GM23338 (cell line): ENCODE results near the gene PLEKHA7. TPM values are rescaled to one million over a fixed set of nuclear protein-coding genes. Genes with fewer than 3 reads are reported as not detected.

Experiments used
- ATAC-seq: fragments of 200-7000 bp; cut with Tn5 transposase; 3 replicates; pipeline ENCODE4 v1.9.1; 2020
- DNase-seq: peaks from one replicate; pipeline ENCODE4 v3.0.0-alpha.2; 2015; ENCODE audit warnings: low spot score
- H2AFZ ChIP-seq: fragments of 200-600 bp; sonication (generic); 2 replicates; pipeline ENCODE4 v1.8.0; 2016; ENCODE audit warnings: antibody characterized with exemption, mild to moderate bottlenecking, moderate library complexity
- H3F3A ChIP-seq: fragments of 200-600 bp; sonication (generic); replicated peaks from 2 replicates; pipeline ENCODE4 v1.8.0; 2017; ENCODE audit warnings: antibody characterized with exemption, mixed run types, low read depth
- H3K27ac ChIP-seq: fragments of 200-600 bp; sonication (generic); 2 replicates; pipeline ENCODE4 v1.6.1; 2016; ENCODE audit warnings: low read depth
- H3K27me3 ChIP-seq: fragments of 200-600 bp; sonication (generic); 2 replicates; pipeline ENCODE4 v1.8.0; 2016; ENCODE audit warnings: mild to moderate bottlenecking, mixed run types, moderate library complexity; ENCODE audit not compliant: insufficient read depth
- H3K36me3 ChIP-seq: fragments of 200-600 bp; sonication (generic); 2 replicates; pipeline ENCODE4 v1.8.0; 2016; ENCODE audit warnings: mild to moderate bottlenecking; ENCODE audit not compliant: insufficient read depth
- H3K4me1 ChIP-seq: fragments of 200-600 bp; sonication (generic); 2 replicates; pipeline ENCODE4 v1.8.0; 2016; ENCODE audit warnings: mild to moderate bottlenecking, moderate library complexity; ENCODE audit not compliant: insufficient read depth
- H3K4me2 ChIP-seq: fragments of 200-600 bp; sonication (generic); 2 replicates; pipeline ENCODE4 v1.7.1; 2017; ENCODE audit warnings: mixed run types
- H3K4me3 ChIP-seq: fragments of 200-600 bp; sonication (generic); 2 replicates; pipeline ENCODE4 v1.6.1; 2016; ENCODE audit warnings: mixed run types
- H3K79me2 ChIP-seq: fragments of 200-600 bp; sonication (generic); replicated peaks from 2 replicates; pipeline ENCODE4 v1.8.0; 2017; ENCODE audit warnings: mild to moderate bottlenecking; ENCODE audit not compliant: insufficient read depth
- H3K9me2 ChIP-seq: fragments of 200-600 bp; sonication (generic); 2 replicates; pipeline ENCODE4 v1.8.0; 2017; ENCODE audit not compliant: insufficient read depth
- H4K20me1 ChIP-seq: fragments of 200-600 bp; sonication (generic); replicated peaks from 2 replicates; pipeline ENCODE4 v1.8.0; 2017; ENCODE audit warnings: mild to moderate bottlenecking; ENCODE audit not compliant: insufficient read depth
- H3K27ac Mint-ChIP-seq: 2 replicates; pipeline ENCODE4 v1.8.0; 2020; ENCODE audit warnings: inconsistent platforms, mild to moderate bottlenecking, moderate library complexity, mixed read lengths
- H3K27me3 Mint-ChIP-seq: 3 replicates; pipeline ENCODE4 v1.8.0; 2022; ENCODE audit warnings: low read depth, mild to moderate bottlenecking, moderate library complexity, mixed read lengths, inconsistent platforms; ENCODE audit not compliant: insufficient read depth, poor library complexity
- H3K36me3 Mint-ChIP-seq: 3 replicates; pipeline ENCODE4 v1.8.0; 2021; ENCODE audit warnings: low read depth, mild to moderate bottlenecking, inconsistent platforms, moderate library complexity, mixed read lengths
- H3K4me1 Mint-ChIP-seq: 3 replicates; pipeline ENCODE4 v1.8.0; 2020; ENCODE audit warnings: mild to moderate bottlenecking, inconsistent platforms, mixed read lengths
- H3K4me3 Mint-ChIP-seq: 3 replicates; pipeline ENCODE4 v1.8.0; 2021; ENCODE audit warnings: moderate library complexity, mild to moderate bottlenecking, inconsistent platforms, mixed read lengths
- H3K9me3 Mint-ChIP-seq: 3 replicates; pipeline ENCODE4 v1.8.0; 2020; ENCODE audit warnings: moderate library complexity, mild to moderate bottlenecking, inconsistent platforms, mixed read lengths
- CREB1 ChIP-seq: fragments of 250-450 bp; sonication (Bioruptor Pico); IDR thresholded peaks from 2 replicates; pipeline ENCODE4 v1.5.0; 2020; ENCODE audit warnings: low read depth, mild to moderate bottlenecking, moderate library complexity
- EZH2 ChIP-seq: fragments of 200-600 bp; sonication (generic); IDR thresholded peaks from one replicate; pipeline ENCODE4 v1.8.0; 2017; ENCODE audit warnings: antibody characterized with exemption, mild to moderate bottlenecking, low read depth; ENCODE audit not compliant: unreplicated experiment
- JUNB ChIP-seq: IDR thresholded peaks from one replicate; pipeline ENCODE4 v1.6.1; 2016; ENCODE audit warnings: antibody characterized with exemption; ENCODE audit not compliant: unreplicated experiment
- POLR2AphosphoS5 ChIP-seq: IDR thresholded peaks from 2 replicates; pipeline ENCODE4 v1.6.1; 2016; ENCODE audit warnings: antibody characterized with exemption, low read depth
- STAT1 ChIP-seq: IDR thresholded peaks from one replicate; pipeline ENCODE4 v1.6.1; 2016; ENCODE audit warnings: antibody characterized with exemption; ENCODE audit not compliant: unreplicated experiment
- polyA plus RNA-seq: library from polyadenylated mRNA; unstranded; fragments of >200 nt; fragmentation: Nextera tagmentation; extraction: Ambion mirVana; gene quantifications from 2 replicates; pipeline ENCODE4 v1.2.1, GENCODE V29; 2016
- total RNA-seq: library from RNA; depleted of rRNA; stranded (reverse); fragments of >200 nt; shearing (Covaris generic); gene quantifications from 2 replicates; pipeline ENCODE4 v1.2.3, GENCODE V29; 2014
- TF ChIP-seq, protein P1 (sequence below): IDR thresholded peaks from one replicate; pipeline ENCODE4 v1.6.1; 2018; ENCODE audit warnings: antibody characterized with exemption; ENCODE audit not compliant: unreplicated experiment
- TF ChIP-seq, protein P2 (sequence below), 2 experiments: fragments of 200-600 bp in 1 of 2; sonication (generic) in 1 of 2; conservative IDR thresholded peaks; 2 replicates each; pipeline versions ENCODE4 v1.5.1 to v1.6.1; 2016 to 2017; ENCODE audit warnings: antibody characterized with exemption in 2 of 2, low read depth in 2 of 2, mild to moderate bottlenecking in 2 of 2, moderate library complexity in 1 of 2
- TF ChIP-seq, protein P3 (sequence below): fragments of 250-450 bp; sonication (Bioruptor Pico); IDR thresholded peaks from 2 replicates; pipeline ENCODE4 v1.5.0; 2020; ENCODE audit warnings: mild to moderate bottlenecking, moderate library complexity

PLEKHA7 gene
- total and polyA plus RNA-seq, 2 experiments from 2014 or later = 9.7 to 15.8 TPM

DNA sequence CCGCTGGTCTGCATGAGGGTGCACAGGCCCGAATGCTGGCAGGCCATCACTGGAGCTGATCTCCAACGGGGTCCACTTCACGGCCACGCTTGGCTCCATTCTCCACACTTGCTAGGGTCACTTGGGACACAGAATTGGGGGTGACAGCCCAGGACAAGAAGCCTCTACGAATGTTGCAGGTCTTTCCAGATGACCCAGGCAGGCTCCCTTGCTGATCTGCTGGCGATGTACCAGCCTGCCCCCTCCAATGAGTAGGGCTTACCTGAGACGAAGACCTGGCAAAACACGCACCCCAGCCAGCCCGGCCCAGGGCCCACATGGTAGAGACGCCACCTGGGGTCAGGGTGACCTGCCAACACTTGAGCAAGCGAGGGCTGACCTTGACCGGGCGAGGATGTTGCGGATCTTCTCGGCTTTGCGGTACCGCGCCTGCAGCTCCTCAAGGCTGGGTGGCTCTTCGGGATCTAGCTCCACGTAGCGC is 230.9 kb downstream of the PLEKHA7 start (continued):
- TF ChIP-seq, protein P1, sequence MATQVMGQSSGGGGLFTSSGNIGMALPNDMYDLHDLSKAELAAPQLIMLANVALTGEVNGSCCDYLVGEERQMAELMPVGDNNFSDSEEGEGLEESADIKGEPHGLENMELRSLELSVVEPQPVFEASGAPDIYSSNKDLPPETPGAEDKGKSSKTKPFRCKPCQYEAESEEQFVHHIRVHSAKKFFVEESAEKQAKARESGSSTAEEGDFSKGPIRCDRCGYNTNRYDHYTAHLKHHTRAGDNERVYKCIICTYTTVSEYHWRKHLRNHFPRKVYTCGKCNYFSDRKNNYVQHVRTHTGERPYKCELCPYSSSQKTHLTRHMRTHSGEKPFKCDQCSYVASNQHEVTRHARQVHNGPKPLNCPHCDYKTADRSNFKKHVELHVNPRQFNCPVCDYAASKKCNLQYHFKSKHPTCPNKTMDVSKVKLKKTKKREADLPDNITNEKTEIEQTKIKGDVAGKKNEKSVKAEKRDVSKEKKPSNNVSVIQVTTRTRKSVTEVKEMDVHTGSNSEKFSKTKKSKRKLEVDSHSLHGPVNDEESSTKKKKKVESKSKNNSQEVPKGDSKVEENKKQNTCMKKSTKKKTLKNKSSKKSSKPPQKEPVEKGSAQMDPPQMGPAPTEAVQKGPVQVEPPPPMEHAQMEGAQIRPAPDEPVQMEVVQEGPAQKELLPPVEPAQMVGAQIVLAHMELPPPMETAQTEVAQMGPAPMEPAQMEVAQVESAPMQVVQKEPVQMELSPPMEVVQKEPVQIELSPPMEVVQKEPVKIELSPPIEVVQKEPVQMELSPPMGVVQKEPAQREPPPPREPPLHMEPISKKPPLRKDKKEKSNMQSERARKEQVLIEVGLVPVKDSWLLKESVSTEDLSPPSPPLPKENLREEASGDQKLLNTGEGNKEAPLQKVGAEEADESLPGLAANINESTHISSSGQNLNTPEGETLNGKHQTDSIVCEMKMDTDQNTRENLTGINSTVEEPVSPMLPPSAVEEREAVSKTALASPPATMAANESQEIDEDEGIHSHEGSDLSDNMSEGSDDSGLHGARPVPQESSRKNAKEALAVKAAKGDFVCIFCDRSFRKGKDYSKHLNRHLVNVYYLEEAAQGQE = no peak
- no peak for TF ChIP-seq CREB1 (CRISPR knock-in tag)
- TF ChIP-seq, protein P2, sequence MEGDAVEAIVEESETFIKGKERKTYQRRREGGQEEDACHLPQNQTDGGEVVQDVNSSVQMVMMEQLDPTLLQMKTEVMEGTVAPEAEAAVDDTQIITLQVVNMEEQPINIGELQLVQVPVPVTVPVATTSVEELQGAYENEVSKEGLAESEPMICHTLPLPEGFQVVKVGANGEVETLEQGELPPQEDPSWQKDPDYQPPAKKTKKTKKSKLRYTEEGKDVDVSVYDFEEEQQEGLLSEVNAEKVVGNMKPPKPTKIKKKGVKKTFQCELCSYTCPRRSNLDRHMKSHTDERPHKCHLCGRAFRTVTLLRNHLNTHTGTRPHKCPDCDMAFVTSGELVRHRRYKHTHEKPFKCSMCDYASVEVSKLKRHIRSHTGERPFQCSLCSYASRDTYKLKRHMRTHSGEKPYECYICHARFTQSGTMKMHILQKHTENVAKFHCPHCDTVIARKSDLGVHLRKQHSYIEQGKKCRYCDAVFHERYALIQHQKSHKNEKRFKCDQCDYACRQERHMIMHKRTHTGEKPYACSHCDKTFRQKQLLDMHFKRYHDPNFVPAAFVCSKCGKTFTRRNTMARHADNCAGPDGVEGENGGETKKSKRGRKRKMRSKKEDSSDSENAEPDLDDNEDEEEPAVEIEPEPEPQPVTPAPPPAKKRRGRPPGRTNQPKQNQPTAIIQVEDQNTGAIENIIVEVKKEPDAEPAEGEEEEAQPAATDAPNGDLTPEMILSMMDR (conservative IDR thresholded peaks at IDR 0.05; ENCODE audit: low read depth in 2 of 2) = no peak
- TF ChIP-seq STAT1 = no peak
- no peak for TF ChIP-seq POLR2AphosphoS5
- no peak for TF ChIP-seq JUNB

DNA sequence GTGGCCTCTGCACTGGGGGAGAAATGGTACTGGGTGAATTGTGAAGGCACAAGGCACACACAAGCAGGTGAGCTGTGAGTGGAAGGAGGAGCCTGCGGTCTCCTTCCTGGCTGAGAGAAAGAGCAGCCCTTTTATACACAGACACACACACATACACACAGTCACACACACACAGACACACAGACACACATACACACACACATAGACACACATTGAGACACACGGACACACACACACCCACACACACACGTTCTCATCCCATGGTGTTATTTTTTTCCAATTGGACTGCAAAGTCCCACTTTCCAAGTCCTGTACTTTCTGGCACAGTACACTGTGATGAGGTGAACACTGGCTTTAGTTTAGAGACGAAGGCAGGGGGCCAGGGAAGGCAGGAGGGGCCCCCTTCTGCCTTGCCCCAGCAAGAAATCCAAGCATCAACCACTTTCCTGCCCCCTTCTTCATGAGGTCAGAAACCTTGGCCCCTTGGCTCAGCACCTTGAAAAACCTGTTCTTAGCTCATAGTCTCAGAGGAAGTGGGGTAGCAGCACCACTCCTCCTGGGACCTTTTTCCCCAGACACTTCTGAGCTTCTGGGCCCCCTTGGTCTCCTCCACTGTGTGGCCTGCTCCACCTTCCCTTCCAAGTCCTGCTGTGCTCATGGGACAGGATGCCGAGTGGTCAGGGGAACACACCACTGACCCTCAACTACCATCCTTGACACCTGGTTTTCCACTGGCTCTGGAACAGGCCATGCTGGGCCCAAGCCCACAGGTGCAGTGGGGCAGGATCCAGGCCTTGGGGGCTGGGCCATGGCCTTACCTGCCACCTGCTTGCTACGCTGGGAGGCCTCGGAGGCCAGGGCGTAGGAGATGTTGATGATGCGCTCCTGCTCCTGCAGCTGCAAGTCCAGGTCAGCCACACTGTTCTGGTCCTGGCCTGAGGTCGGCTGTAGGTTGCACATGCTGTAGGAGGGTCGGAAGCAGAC is 232.0 kb downstream of the PLEKHA7 start:
- Mint-ChIP-seq H3K4me3 (no peak overlapping the region), H3K9me3 (no peaks in the 10 kb centered on the region), H3K27me3 (peaks cover 6% of the 10 kb centered on the region), H3K27ac (no peak overlapping the region), H3K4me1 (peaks cover 14% of the 10 kb centered on the region), H3K36me3 (peaks cover 3% of the 10 kb centered on the region; the same call in 1 of the 3 replicates)
- Histone ChIP-seq H2AFZ (no peak overlapping the region), H4K20me1 (no peaks in the 10 kb centered on the region), H3K4me2 (no peak overlapping the region), H3K4me1 (0 out of 2 replicates have a peak, but pooled peaks cover 4% of the 10 kb centered on the region), H3K9me2 (no peaks in the 10 kb centered on the region), H3K4me3 (no peak overlapping the region), H3K27ac (no peak overlapping the region), H3K36me3 (no peaks in the 10 kb centered on the region), H3K79me2 (no peaks in the 10 kb centered on the region), H3F3A (no peaks in the 10 kb centered on the region), H3K27me3 (no peaks in the 10 kb centered on the region)
- no peak for ATAC-seq
- no peak for DNase-seq
- no peak for TF ChIP-seq EZH2
- TF ChIP-seq, protein P3, sequence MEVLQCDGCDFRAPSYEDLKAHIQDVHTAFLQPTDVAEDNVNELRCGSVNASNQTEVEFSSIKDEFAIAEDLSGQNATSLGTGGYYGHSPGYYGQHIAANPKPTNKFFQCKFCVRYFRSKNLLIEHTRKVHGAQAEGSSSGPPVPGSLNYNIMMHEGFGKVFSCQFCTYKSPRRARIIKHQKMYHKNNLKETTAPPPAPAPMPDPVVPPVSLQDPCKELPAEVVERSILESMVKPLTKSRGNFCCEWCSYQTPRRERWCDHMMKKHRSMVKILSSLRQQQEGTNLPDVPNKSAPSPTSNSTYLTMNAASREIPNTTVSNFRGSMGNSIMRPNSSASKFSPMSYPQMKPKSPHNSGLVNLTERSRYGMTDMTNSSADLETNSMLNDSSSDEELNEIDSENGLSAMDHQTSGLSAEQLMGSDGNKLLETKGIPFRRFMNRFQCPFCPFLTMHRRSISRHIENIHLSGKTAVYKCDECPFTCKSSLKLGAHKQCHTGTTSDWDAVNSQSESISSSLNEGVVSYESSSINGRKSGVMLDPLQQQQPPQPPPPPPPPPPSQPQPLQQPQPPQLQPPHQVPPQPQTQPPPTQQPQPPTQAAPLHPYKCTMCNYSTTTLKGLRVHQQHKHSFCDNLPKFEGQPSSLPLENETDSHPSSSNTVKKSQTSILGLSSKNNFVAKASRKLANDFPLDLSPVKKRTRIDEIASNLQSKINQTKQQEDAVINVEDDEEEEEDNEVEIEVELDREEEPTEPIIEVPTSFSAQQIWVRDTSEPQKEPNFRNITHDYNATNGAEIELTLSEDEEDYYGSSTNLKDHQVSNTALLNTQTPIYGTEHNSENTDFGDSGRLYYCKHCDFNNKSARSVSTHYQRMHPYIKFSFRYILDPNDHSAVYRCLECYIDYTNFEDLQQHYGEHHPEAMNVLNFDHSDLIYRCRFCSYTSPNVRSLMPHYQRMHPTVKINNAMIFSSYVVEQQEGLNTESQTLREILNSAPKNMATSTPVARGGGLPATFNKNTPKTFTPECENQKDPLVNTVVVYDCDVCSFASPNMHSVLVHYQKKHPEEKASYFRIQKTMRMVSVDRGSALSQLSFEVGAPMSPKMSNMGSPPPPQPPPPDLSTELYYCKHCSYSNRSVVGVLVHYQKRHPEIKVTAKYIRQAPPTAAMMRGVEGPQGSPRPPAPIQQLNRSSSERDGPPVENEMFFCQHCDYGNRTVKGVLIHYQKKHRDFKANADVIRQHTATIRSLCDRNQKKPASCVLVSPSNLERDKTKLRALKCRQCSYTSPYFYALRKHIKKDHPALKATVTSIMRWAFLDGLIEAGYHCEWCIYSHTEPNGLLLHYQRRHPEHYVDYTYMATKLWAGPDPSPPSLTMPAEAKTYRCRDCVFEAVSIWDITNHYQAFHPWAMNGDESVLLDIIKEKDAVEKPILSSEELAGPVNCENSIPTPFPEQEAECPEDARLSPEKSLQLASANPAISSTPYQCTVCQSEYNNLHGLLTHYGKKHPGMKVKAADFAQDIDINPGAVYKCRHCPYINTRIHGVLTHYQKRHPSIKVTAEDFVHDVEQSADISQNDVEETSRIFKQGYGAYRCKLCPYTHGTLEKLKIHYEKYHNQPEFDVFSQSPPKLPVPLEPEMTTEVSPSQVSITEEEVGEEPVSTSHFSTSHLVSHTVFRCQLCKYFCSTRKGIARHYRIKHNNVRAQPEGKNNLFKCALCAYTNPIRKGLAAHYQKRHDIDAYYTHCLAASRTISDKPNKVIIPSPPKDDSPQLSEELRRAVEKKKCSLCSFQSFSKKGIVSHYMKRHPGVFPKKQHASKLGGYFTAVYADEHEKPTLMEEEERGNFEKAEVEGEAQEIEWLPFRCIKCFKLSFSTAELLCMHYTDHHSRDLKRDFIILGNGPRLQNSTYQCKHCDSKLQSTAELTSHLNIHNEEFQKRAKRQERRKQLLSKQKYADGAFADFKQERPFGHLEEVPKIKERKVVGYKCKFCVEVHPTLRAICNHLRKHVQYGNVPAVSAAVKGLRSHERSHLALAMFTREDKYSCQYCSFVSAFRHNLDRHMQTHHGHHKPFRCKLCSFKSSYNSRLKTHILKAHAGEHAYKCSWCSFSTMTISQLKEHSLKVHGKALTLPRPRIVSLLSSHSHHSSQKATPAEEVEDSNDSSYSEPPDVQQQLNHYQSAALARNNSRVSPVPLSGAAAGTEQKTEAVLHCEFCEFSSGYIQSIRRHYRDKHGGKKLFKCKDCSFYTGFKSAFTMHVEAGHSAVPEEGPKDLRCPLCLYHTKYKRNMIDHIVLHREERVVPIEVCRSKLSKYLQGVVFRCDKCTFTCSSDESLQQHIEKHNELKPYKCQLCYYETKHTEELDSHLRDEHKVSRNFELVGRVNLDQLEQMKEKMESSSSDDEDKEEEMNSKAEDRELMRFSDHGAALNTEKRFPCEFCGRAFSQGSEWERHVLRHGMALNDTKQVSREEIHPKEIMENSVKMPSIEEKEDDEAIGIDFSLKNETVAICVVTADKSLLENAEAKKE (CRISPR knock-in tag) = no peak
